DOHH2 (cell line): ENCODE results near the gene DDX19B.
"Not testable (repeated sequence)": the region's sequence is repeated elsewhere in the genome, so short reads cannot be mapped to it uniquely, and the experiment has no call there.

Experiments
- H3F3A ChIP-seq: fragments of 200-600 bp; sonication (generic), shearing (Covaris generic); 2 replicates; pipeline ENCODE4 v1.6.0; 2016; ENCODE audit warnings: antibody characterized with exemption, mild to moderate bottlenecking; ENCODE audit not compliant: control insufficient read depth, insufficient read depth
- H3K27ac ChIP-seq: fragments of 200-600 bp; sonication (generic); 2 replicates; pipeline ENCODE4 v1.5.1; 2014; ENCODE audit warnings: low read depth, mild to moderate bottlenecking, low read length, moderate library complexity
- H3K27me3 ChIP-seq: fragments of 200-600 bp; sonication (generic); 2 replicates; pipeline ENCODE4 v1.6.1; 2014; ENCODE audit warnings: mild to moderate bottlenecking, low read length, mixed read lengths; ENCODE audit not compliant: control insufficient read depth
- H3K36me3 ChIP-seq: fragments of 200-600 bp; sonication (generic); 2 replicates; pipeline ENCODE4 v1.6.1; 2014; ENCODE audit warnings: mild to moderate bottlenecking, low read length, moderate library complexity, mixed read lengths; ENCODE audit not compliant: control insufficient read depth
- H3K4me1 ChIP-seq: fragments of 200-600 bp; sonication (generic); 2 replicates; pipeline ENCODE4 v1.6.1; 2014; ENCODE audit warnings: mild to moderate bottlenecking, low read length, mixed read lengths; ENCODE audit not compliant: control insufficient read depth
- H3K4me2 ChIP-seq: fragments of 200-600 bp; sonication (generic); 2 replicates; pipeline ENCODE4 v1.6.0; 2014; ENCODE audit warnings: mild to moderate bottlenecking, low read length, moderate library complexity
- H3K4me3 ChIP-seq: fragments of 200-600 bp; sonication (generic); 2 replicates; pipeline ENCODE4 v1.5.1; 2014; ENCODE audit warnings: mild to moderate bottlenecking, low read length, mixed read lengths
- H3K79me2 ChIP-seq: fragments of 200-600 bp; sonication (generic); 2 replicates; pipeline ENCODE4 v1.6.1; 2014; ENCODE audit warnings: mild to moderate bottlenecking, low read length, mixed read lengths; ENCODE audit not compliant: control insufficient read depth
- H3K9me2 ChIP-seq: fragments of 200-600 bp; sonication (generic); replicated peaks from 2 replicates; pipeline ENCODE4 v1.6.1; 2014; ENCODE audit warnings: mild to moderate bottlenecking, low read length, mixed read lengths; ENCODE audit not compliant: control insufficient read depth
- H3K9me3 ChIP-seq: fragments of 200-600 bp; sonication (generic); 2 replicates; pipeline ENCODE4 v1.6.1; 2014; ENCODE audit warnings: antibody characterized with exemption, low read length, mixed read lengths; ENCODE audit not compliant: control insufficient read depth, insufficient read depth
- H4K20me1 ChIP-seq: fragments of 200-600 bp; sonication (generic); 2 replicates; pipeline ENCODE4 v1.6.0; 2014; ENCODE audit warnings: low read depth, mild to moderate bottlenecking, antibody characterized with exemption, low read length, moderate library complexity; ENCODE audit not compliant: control insufficient read depth, insufficient read depth
- CTCF ChIP-seq: fragments of 200-600 bp; sonication (generic); IDR thresholded peaks from one replicate; pipeline ENCODE4 v1.5.1; 2014; ENCODE audit warnings: antibody characterized with exemption, mild to moderate bottlenecking, low read depth, low read length; ENCODE audit not compliant: poor library complexity, severe bottlenecking
- EZH2phosphoT487 ChIP-seq: fragments of 200-600 bp; sonication (generic); IDR thresholded peaks from 2 replicates; pipeline ENCODE4 v1.6.1; 2017; ENCODE audit warnings: borderline replicate concordance, mild to moderate bottlenecking, antibody characterized with exemption, low read length, moderate library complexity, mixed read lengths

Gene DDX19B

GRCh38 chr16:70306880-70307279 is 7.9 kb downstream of the DDX19B start:
- no peaks in the 10 kb centered on the region for H3F3A ChIP-seq
- TF ChIP-seq EZH2phosphoT487 (no peak), CTCF (no peak)
- H3K36me3 ChIP-seq: peaks cover 10% of the 10 kb centered on the region

GRCh38 chr16:70307726-70308125 is 8.7 kb downstream of the DDX19B start:
- H3K4me1 ChIP-seq, H3K27ac ChIP-seq, H3K4me2 ChIP-seq, H3K9me2 ChIP-seq, H3K36me3 ChIP-seq, H3K4me3 ChIP-seq, H3K9me3 ChIP-seq, H4K20me1 ChIP-seq, H3K27me3 ChIP-seq, H3F3A ChIP-seq: not testable (repeated sequence)
- peaks cover 72% of the 10 kb centered on the region for H3K79me2 ChIP-seq

More at GRCh38 chr16:70306880-70307279, 7.9 kb downstream of the DDX19B start:
- Histone ChIP-seq H3K27me3 (no peaks in the 10 kb centered on the region), H3K4me3 (no peak overlapping the region), H3K79me2 (peaks cover 74% of the 10 kb centered on the region), H3K9me3 (no peaks in the 10 kb centered on the region), H3K4me2 (no peak overlapping the region), H3K27ac (no peak overlapping the region), H4K20me1 (no peaks in the 10 kb centered on the region; the same call in 1 of the 2 replicates), H3K4me1 (peaks cover 8% of the 10 kb centered on the region), H3K9me2 (no peaks in the 10 kb centered on the region)

GRCh38 chr16:70320121-70320520 is 21.1 kb downstream of the DDX19B start:
- no peaks in the 10 kb centered on the region for H4K20me1 ChIP-seq
- TF ChIP-seq CTCF: no peak
- TF ChIP-seq EZH2phosphoT487: no peak
- H3F3A ChIP-seq: no peaks in the 10 kb centered on the region
- no peaks in the 10 kb centered on the region for H3K4me1 ChIP-seq
- H3K4me3 ChIP-seq: no peak overlapping the region
- H3K27ac ChIP-seq: no peak overlapping the region
- H3K9me3 ChIP-seq: no peaks in the 10 kb centered on the region
- H3K9me2 ChIP-seq: no peaks in the 10 kb centered on the region
- H3K79me2 ChIP-seq: no peaks in the 10 kb centered on the region
- H3K36me3 ChIP-seq: peaks cover 34% of the 10 kb centered on the region
- H3K27me3 ChIP-seq: no peaks in the 10 kb centered on the region
- H3K4me2 ChIP-seq: no peak overlapping the region

- H4K20me1 ChIP-seq: no peaks in the 10 kb centered on the region
- H3F3A ChIP-seq: no peaks in the 10 kb centered on the region
- peaks cover 25% of the 10 kb centered on the region for H3K36me3 ChIP-seq
- H3K4me3 ChIP-seq: no peak overlapping the region
- no peaks in the 10 kb centered on the region for H3K9me3 ChIP-seq
- H3K9me2 ChIP-seq: no peaks in the 10 kb centered on the region
- H3K4me1 ChIP-seq: no peaks in the 10 kb centered on the region
- H3K27ac ChIP-seq: no peak overlapping the region
- TF ChIP-seq EZH2phosphoT487: no peak
- no peaks in the 10 kb centered on the region for H3K79me2 ChIP-seq
- no peaks in the 10 kb centered on the region for H3K27me3 ChIP-seq
- H3K4me2 ChIP-seq: no peak overlapping the region
Measured at GRCh38 chr16:70324998-70325747, 26.2 kb downstream of the DDX19B start.
